Urinary bladder (tissue), 4 donors: ENCODE data around the gene C22orf31. TPM values are rescaled to one million over a fixed set of nuclear protein-coding genes. Genes with fewer than 3 reads are reported as not detected.
"Not testable (repeated sequence)": the region's sequence is repeated elsewhere in the genome, so short reads cannot be mapped to it uniquely, and the experiment has no call there.

Source experiments
- DNase-seq: peaks from one replicate; pipeline ENCODE4 v3.0.0-alpha.2; 2015; ENCODE audit errors: extremely low spot score
- H3K27ac ChIP-seq: one replicate; pipeline ENCODE4 v1.5.1; 2013; ENCODE audit warnings: low read depth, mild to moderate bottlenecking, moderate library complexity
- H3K36me3 ChIP-seq: one replicate; pipeline ENCODE4 v1.6.1; 2013; ENCODE audit warnings: mild to moderate bottlenecking, moderate library complexity; ENCODE audit not compliant: insufficient read depth
- H3K4me1 ChIP-seq: one replicate; pipeline ENCODE4 v1.6.1; 2013; ENCODE audit warnings: mild to moderate bottlenecking, moderate library complexity; ENCODE audit not compliant: insufficient read depth
- H3K4me3 ChIP-seq: one replicate; pipeline ENCODE4 v1.5.1; 2013; ENCODE audit warnings: low read depth, low read length
- WGBS: extraction: QIAGEN DNeasy Blood & Tissue Kit; methylation state at CpG from one replicate; pipeline ENCODE4 v1.1.7; 2013; 5-methylcytosine and 5-hydroxymethylcytosine counted together
- polyA plus RNA-seq: library from polyadenylated mRNA; stranded (reverse); fragments of 200-250 nt; gene quantifications from one replicate; pipeline ENCODE4 v1.2.3, GENCODE V29; 2013
- total RNA-seq: library from RNA; depleted of rRNA; stranded (reverse); fragments of >200 nt; gene quantifications from one replicate; pipeline ENCODE4 v1.2.3, GENCODE V29; 2014
- donor health status: healthy with polysubstance abuse.
- donor health status: healthy.

Gene C22orf31
- total and polyA plus RNA-seq, 2 donors, result not detected

- Histone ChIP-seq H3K4me3 (no peak overlapping the region), H3K36me3 (no peaks in the 10 kb centered on the region), H3K27ac (no peak overlapping the region), H3K4me1 (no peaks in the 10 kb centered on the region)
- 60% methylated on average over 14 of the region's 14 CpGs for WGBS
- DNase-seq, result no peak
Observed at GRCh38 chr22:29055192-29055830, 6.3 kb downstream of the C22orf31 start.

GRCh38 chr22:29054251-29054767 is 7.3 kb downstream of the C22orf31 start:
- no peaks in the 10 kb centered on the region for H3K4me1 ChIP-seq
- no peak overlapping the region for H3K4me3 ChIP-seq
- WGBS, result 87% methylated on average over 10 of the region's 10 CpGs
- H3K36me3 ChIP-seq, result peaks cover 5% of the 10 kb centered on the region
- no peak for DNase-seq
- H3K27ac ChIP-seq, result no peak overlapping the region

GRCh38 chr22:29053048-29053702 is 8.5 kb downstream of the C22orf31 start:
- WGBS, result 93% methylated on average over 8 of the region's 8 CpGs
- H3K27ac ChIP-seq, result no peak overlapping the region
- H3K4me1 ChIP-seq, result no peaks in the 10 kb centered on the region
- DNase-seq, result no peak
- no peak overlapping the region for H3K4me3 ChIP-seq
- H3K36me3 ChIP-seq, result peaks cover 5% of the 10 kb centered on the region

- Histone ChIP-seq H3K36me3 (peaks cover 5% of the 10 kb centered on the region), H3K4me1 (no peaks in the 10 kb centered on the region), H3K4me3 (no peak overlapping the region), H3K27ac (no peak overlapping the region)
- WGBS, result 92% methylated on average over 24 of the region's 24 CpGs
- DNase-seq, result no peak
Observed at GRCh38 chr22:29050457-29050856, 11.2 kb downstream of the C22orf31 start.

GRCh38 chr22:29049655-29050263 is 11.9 kb downstream of the C22orf31 start:
- peaks cover 5% of the 10 kb centered on the region for H3K36me3 ChIP-seq
- DNase-seq, result no peak
- WGBS, result 93% methylated on average over 38 of the region's 38 CpGs
- no peak overlapping the region for H3K4me3 ChIP-seq
- no peaks in the 10 kb centered on the region for H3K4me1 ChIP-seq
- no peak overlapping the region for H3K27ac ChIP-seq

- Histone ChIP-seq H3K4me3 (no peak overlapping the region), H3K36me3 (peaks cover 5% of the 10 kb centered on the region), H3K4me1 (no peaks in the 10 kb centered on the region), H3K27ac (no peak overlapping the region)
- DNase-seq, result no peak
- WGBS, result 95% methylated on average over 31 of the region's 31 CpGs
Observed at GRCh38 chr22:29048822-29049654, 12.6 kb downstream of the C22orf31 start.

GRCh38 chr22:29044657-29045176 is 16.9 kb downstream of the C22orf31 start:
- peaks cover 2% of the 10 kb centered on the region for H3K36me3 ChIP-seq
- 68% methylated on average over 13 of the region's 13 CpGs for WGBS

GRCh38 chr22:29043906-29044575 is 17.6 kb downstream of the C22orf31 start:
- no peak for DNase-seq
- H3K4me1 ChIP-seq, result no peaks in the 10 kb centered on the region
- peak overlapping the region; percentile 30 for H3K27ac ChIP-seq
- WGBS, result 75% methylated on average over 7 of the region's 7 CpGs
- no peak overlapping the region for H3K4me3 ChIP-seq
- no peaks in the 10 kb centered on the region for H3K36me3 ChIP-seq

More at GRCh38 chr22:29044657-29045176, 16.9 kb downstream of the C22orf31 start:
- no peak for DNase-seq
- Histone ChIP-seq H3K27ac (peak overlapping the region; percentile 11), H3K4me3 (no peak overlapping the region), H3K4me1 (no peaks in the 10 kb centered on the region)

- Histone ChIP-seq H3K27ac (no peak overlapping the region), H3K4me1 (no peaks in the 10 kb centered on the region)
Observed at GRCh38 chr22:29041408-29041807, 20.2 kb downstream of the C22orf31 start.

GRCh38 chr22:29040385-29041275 is 21.0 kb downstream of the C22orf31 start:
- H3K4me3 ChIP-seq, result no peak overlapping the region
- H3K4me1 ChIP-seq, result no peaks in the 10 kb centered on the region
- H3K36me3 ChIP-seq, result no peaks in the 10 kb centered on the region
- no peak overlapping the region for H3K27ac ChIP-seq
- peak; percentile 67 for DNase-seq
- 33% methylated on average over 9 of the region's 9 CpGs for WGBS

More at GRCh38 chr22:29041408-29041807, 20.2 kb downstream of the C22orf31 start:
- no peak overlapping the region for H3K4me3 ChIP-seq
- 45% methylated on average over 2 of the region's 2 CpGs for WGBS
- no peak for DNase-seq
- no peaks in the 10 kb centered on the region for H3K36me3 ChIP-seq

GRCh38 chr22:29039684-29040083 is 21.9 kb downstream of the C22orf31 start:
- not testable (repeated sequence) for H3K27ac ChIP-seq, DNase-seq, H3K4me3 ChIP-seq, H3K36me3 ChIP-seq, H3K4me1 ChIP-seq
- 93% methylated on average over 4 of the region's 4 CpGs for WGBS

GRCh38 chr22:29039148-29039547 is 22.5 kb downstream of the C22orf31 start:
- Histone ChIP-seq H3K4me1 (no peaks in the 10 kb centered on the region), H3K27ac (no peak overlapping the region), H3K36me3 (no peaks in the 10 kb centered on the region), H3K4me3 (no peak overlapping the region)
- 89% methylated on average over 9 of the region's 9 CpGs for WGBS
- no peak for DNase-seq
